ENCODE measurements around the gene BICD1. TPM values are rescaled to one million over a fixed set of nuclear protein-coding genes. Genes with fewer than 3 reads are reported as not detected.
"Not testable (repeated sequence)": the region's sequence is repeated elsewhere in the genome, so short reads cannot be mapped to it uniquely, and the experiment has no call there.

BICD1 gene
- total RNA-seq, 2 experiments from 2014 or later: 14.4 to 16.4 TPM

DNA sequence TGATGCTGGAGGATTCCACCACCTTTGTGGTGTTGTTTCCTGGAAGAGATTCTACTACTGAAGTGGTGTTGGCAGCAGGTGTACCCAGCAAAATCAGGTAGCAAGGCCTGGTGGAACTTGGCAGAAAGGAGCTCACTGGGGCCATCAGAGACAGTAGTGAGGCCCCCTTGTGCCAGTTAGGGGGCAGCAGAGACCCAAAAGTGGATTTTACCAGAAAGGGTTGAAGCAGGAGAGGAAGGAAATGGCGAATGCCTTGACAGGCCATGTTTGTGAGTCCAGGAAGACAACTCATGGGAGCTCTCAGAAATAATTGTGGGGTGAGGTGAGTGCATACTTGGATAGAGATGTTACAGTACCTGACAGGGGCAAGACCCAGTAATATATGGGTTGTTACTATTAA, 155.0 kb downstream of the BICD1 start:
- H3K4me1 Mint-ChIP-seq (ENCODE audit: low read depth): peaks cover 21% of the 10 kb centered on the region
- intact Hi-C loops (cut with micrococcal nuclease): loop anchor here (2.0 kb wide), 1 partner anchor 51 kb away; no protein-coding TSS in a partner anchor
- H3K27ac Mint-ChIP-seq: no peak overlapping the region
- H3K27me3 Mint-ChIP-seq (ENCODE audit: low read depth): no peaks in the 10 kb centered on the region
- CTCF ChIA-PET: interaction anchor here (0.5 to 1.2 kb wide), 4 partner anchors 9 to 594 kb away, joined by 3 to 4 read pairs (median 4); no protein-coding TSS in a partner anchor
- peaks cover 5% of the 10 kb centered on the region for H3K36me3 Mint-ChIP-seq (ENCODE audit: low read depth)
- no peak overlapping the region for H3K4me3 Mint-ChIP-seq
- DNase-seq: peak; percentile 46
- H3K9me3 Mint-ChIP-seq: peaks cover 3% of the 10 kb centered on the region

DNA sequence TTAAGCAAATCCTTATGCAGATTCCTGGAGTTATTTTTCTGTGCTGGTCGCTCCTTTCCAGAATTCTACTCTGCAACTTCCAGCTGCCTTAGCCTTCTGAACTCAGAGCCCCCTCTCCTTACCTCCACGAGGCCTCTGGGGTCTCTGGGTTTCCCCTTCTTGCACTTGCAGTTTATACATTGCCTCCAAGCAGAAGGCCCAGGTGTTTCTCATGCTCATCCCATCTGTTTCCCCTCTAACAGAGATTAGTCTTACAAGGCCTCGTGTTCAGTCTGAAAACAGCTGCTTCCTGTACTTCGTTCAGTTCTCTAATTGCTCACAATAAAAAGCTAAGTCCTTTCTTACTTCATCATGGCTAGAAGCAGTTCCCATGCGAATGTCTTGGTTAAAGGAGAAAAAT, 158.3 kb downstream of the BICD1 start:
- Mint-ChIP-seq H3K27ac (no peak overlapping the region), H3K4me1 (ENCODE audit: low read depth) (peaks cover 8% of the 10 kb centered on the region), H3K27me3 (ENCODE audit: low read depth) (no peaks in the 10 kb centered on the region), H3K4me3 (no peak overlapping the region), H3K36me3 (ENCODE audit: low read depth) (peaks cover 1% of the 10 kb centered on the region), H3K9me3 (no peaks in the 10 kb centered on the region)
- no peak for DNase-seq
- intact Hi-C loops (cut with micrococcal nuclease): no loop called here
- CTCF ChIA-PET: interaction anchor here (1.1 kb wide), 1 partner anchor 8 kb away, joined by 3 read pairs; no protein-coding TSS in a partner anchor

DNA sequence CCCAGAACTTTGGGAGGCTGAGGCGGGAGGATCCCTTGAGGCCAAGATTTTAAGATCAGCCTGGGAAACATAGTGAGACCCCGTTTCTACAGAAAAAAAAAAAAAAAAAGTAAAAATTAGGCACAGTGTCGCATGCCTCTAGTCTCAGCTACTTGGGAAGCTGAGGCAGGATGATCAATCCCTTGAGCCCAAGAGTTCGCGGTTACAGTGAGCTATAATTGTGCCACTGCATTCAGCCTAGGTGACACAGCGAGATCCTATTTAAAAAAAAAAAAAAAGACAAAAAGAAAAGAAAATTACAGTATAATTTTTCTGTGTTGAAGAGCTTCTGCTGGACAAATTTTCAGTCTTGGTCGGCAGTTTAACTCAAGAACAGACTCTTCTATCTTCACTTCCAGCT, 158.8 kb downstream of the BICD1 start:
- Mint-ChIP-seq H3K27me3 (ENCODE audit: low read depth) (no peaks in the 10 kb centered on the region), H3K9me3 (no peaks in the 10 kb centered on the region), H3K36me3 (ENCODE audit: low read depth) (no peaks in the 10 kb centered on the region), H3K27ac (no peak overlapping the region), H3K4me3 (no peak overlapping the region), H3K4me1 (ENCODE audit: low read depth) (peaks cover 8% of the 10 kb centered on the region)
- CTCF ChIA-PET: no interaction called here
- intact Hi-C loops (cut with micrococcal nuclease): no loop called here
- no peak for DNase-seq

DNA sequence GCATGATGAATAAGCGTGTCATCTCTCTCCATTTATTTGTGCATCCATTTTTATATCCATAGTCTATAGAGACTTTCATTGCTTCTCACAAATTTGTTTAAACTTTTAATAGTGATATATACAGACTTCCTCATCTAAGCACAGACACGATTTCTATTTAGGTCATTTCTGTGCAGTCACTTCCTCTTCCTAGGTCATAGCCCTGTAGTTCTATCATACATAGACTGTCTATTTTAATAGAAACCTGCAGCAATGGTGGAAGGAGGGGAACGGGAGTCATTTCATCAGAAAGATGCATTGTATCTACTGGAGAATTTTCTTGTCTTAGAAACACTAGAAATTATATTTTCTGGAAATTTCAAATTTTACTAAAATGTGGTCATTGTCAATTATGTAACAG, 159.3 kb downstream of the BICD1 start:
- Mint-ChIP-seq H3K27ac (no peak overlapping the region), H3K9me3 (no peaks in the 10 kb centered on the region), H3K4me1 (ENCODE audit: low read depth) (peaks cover 8% of the 10 kb centered on the region), H3K4me3 (no peak overlapping the region), H3K27me3 (ENCODE audit: low read depth) (no peaks in the 10 kb centered on the region), H3K36me3 (ENCODE audit: low read depth) (no peaks in the 10 kb centered on the region)
- CTCF ChIA-PET: no interaction called here
- DNase-seq: no peak
- intact Hi-C loops (cut with micrococcal nuclease): no loop called here

DNA sequence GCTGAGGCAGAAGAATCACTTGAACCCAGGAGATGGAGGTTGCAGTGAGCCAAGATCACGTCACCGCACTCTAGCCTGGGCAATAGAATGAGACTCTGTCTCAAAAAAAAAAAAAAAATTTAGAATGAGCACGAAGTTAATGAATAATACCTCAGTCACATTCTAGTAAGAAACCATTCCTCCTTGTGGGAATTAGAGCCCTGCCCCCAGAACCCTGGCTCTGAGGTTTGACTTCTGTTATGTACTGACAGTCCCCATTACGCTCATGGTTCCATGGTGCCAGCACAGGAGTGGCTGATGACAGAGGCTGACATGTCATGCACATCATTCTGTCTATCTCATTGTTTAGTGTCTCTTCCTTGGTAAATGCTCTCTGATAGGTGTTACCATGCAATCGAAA, 160.1 kb downstream of the BICD1 start:
- intact Hi-C loops (cut with micrococcal nuclease): no loop called here
- H3K27ac Mint-ChIP-seq: no peak overlapping the region
- H3K27me3 Mint-ChIP-seq (ENCODE audit: low read depth): no peaks in the 10 kb centered on the region
- H3K4me1 Mint-ChIP-seq (ENCODE audit: low read depth): peaks cover 5% of the 10 kb centered on the region
- H3K4me3 Mint-ChIP-seq: no peak overlapping the region
- H3K36me3 Mint-ChIP-seq (ENCODE audit: low read depth): no peaks in the 10 kb centered on the region
- no peaks in the 10 kb centered on the region for H3K9me3 Mint-ChIP-seq
- no peak for DNase-seq
- CTCF ChIA-PET: no interaction called here

DNA sequence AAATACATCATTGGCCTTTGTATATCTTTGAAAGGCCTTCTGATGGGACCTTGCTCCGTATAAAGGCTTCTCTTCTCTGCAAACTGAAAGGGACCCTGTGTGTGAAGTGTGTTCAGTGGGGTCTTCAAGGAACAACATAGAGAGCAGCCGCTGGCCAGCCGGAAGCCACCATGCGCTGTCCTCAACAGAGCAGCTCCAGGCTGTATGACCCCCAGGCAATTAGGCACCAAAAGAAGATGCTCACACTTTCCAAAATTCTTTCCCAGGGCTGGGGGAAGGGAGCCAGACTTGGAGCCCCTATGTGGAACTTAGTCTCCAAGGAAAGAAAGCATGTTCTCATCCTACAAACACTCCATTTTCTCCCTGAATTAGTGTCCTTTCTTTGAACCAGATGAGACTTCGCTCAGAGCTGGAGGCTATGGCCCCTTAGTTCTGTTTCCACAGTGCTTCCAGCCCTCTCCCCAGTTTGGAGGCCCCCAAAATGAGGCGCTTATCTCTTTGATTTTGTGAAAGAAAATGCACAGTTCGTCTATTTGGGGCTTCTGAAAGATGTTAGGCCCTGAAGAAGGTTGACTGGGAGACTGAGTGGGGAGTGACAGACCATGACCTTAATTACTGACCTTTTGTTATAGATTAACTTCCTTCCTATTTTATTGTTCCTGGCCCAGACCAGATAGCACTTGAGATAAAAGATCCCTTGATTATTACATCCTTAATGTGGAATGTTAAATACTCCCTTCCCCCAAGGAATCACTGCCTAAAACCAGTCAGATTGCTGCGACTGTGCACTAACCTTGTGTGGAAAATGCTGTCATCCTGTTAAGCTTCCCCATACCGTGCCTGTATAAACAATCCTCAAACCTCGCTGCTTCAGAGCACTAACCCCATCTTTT, 164.4 kb downstream of the BICD1 start:
- intact Hi-C loops (cut with micrococcal nuclease): loop anchor here (5.0 to 10.0 kb wide), 2 partner anchors 126 to 1196 kb away; partner anchors contain the start of genes DDX11 and FGD4
- H3K27me3 Mint-ChIP-seq (ENCODE audit: low read depth): no peaks in the 10 kb centered on the region
- H3K4me1 Mint-ChIP-seq (ENCODE audit: low read depth): peaks cover 19% of the 10 kb centered on the region
- no peaks in the 10 kb centered on the region for H3K9me3 Mint-ChIP-seq
- DNase-seq: no peak
- no peak overlapping the region for H3K4me3 Mint-ChIP-seq
- CTCF ChIA-PET: interaction anchor here (0.9 kb wide), 1 partner anchor 10 kb away, joined by 3 read pairs; no protein-coding TSS in a partner anchor
- no peaks in the 10 kb centered on the region for H3K36me3 Mint-ChIP-seq (ENCODE audit: low read depth)
- H3K27ac Mint-ChIP-seq: no peak overlapping the region

DNA sequence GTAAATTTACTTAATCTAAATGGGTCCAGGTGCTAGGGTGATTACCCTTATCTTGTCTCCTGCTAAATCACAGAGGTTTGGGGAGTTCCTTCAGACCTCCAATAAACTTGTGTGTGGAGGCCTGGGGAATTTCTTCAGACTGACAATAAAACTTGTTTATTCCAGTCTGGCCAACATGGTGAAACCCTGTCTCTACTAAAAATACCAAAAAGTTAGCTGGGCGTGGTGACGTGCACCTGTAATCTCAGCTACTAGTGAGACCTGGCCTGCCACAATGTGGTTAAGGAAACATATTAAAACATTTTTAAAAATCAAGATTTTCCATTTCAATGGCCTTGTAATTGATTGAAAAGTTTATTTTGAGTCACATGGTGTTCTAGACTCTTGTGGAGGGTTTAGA, 165.8 kb downstream of the BICD1 start:
- Mint-ChIP-seq H3K9me3 (no peaks in the 10 kb centered on the region), H3K4me1 (ENCODE audit: low read depth) (peaks cover 19% of the 10 kb centered on the region), H3K27ac (no peak overlapping the region), H3K27me3 (ENCODE audit: low read depth) (no peaks in the 10 kb centered on the region), H3K4me3 (no peak overlapping the region), H3K36me3 (ENCODE audit: low read depth) (no peaks in the 10 kb centered on the region)
- intact Hi-C loops (cut with micrococcal nuclease): loop anchor here (1.0 to 10.0 kb wide), 5 partner anchors 14 to 1198 kb away; partner anchors contain the start of genes BICD1, DDX11, DNM1L and FGD4
- CTCF ChIA-PET: no interaction called here
- DNase-seq: no peak

DNA sequence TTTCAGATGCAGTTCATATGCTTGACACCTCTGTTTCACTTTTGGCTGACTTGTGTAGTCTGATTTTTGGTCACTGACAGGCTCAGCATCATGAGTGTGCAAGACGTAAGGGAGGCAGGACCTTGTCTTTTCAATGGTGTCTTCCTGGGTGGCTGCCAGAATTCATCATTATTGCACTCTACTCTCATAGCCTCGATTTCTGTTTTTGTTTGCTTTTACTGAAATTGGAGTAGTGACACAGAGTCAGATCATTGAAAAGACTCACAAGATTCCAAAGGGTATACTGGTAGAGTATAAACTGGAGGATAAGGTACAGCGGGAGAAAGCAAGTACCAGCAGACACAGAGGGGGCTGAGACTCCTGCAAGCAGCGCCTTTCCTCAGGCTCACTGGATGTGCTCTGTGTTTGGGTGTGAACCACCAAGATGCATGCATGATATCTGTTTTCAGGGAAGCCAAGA, 166.4 kb downstream of the BICD1 start:
- CTCF ChIA-PET: interaction anchor here (0.6 kb wide), 1 partner anchor 9 kb away, joined by 3 read pairs; no protein-coding TSS in a partner anchor
- Mint-ChIP-seq H3K27ac (peak overlapping the region; percentile 91), H3K27me3 (ENCODE audit: low read depth) (no peaks in the 10 kb centered on the region), H3K9me3 (no peaks in the 10 kb centered on the region), H3K4me1 (ENCODE audit: low read depth) (peaks cover 19% of the 10 kb centered on the region), H3K4me3 (peak overlapping the region; percentile 61), H3K36me3 (ENCODE audit: low read depth) (no peaks in the 10 kb centered on the region)
- intact Hi-C loops (cut with micrococcal nuclease): loop anchor here (1.0 to 10.0 kb wide), 7 partner anchors 124 to 1198 kb away; partner anchors contain the start of genes BICD1, DDX11, DNM1L and FGD4
- peak; percentile 71 for DNase-seq

DNA sequence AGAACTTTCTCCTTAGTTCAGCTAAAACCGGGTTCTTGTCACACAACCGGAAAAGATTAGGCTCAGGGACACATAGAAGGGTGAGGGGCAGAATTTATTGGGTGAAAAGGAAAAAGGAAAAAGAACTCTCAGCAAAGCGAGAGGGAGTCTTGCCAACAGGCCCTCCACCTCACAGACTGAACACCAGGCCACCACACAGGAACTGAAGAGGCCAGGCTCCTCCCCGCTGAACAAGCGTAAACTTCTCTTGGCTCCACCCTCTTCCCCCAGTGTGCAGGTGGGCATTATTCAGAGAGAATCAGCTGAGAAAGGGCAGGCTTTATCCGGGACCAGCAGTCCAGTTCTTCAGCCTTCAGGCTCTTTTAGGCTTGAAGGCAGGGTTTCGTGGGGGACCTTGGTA, 167.1 kb downstream of the BICD1 start:
- Mint-ChIP-seq H3K27me3 (ENCODE audit: low read depth) (no peaks in the 10 kb centered on the region), H3K4me3 (peak overlapping the region; percentile 58), H3K4me1 (ENCODE audit: low read depth) (peaks cover 19% of the 10 kb centered on the region), H3K27ac (peak overlapping the region; percentile 91), H3K36me3 (ENCODE audit: low read depth) (no peaks in the 10 kb centered on the region), H3K9me3 (no peaks in the 10 kb centered on the region)
- DNase-seq: peak; percentile 70
- intact Hi-C loops (cut with micrococcal nuclease): loop anchor here (1.0 to 10.0 kb wide), 7 partner anchors 124 to 1199 kb away; partner anchors contain the start of genes BICD1, DDX11, DNM1L and FGD4
- CTCF ChIA-PET: interaction anchor here (0.6 kb wide), 1 partner anchor 9 kb away, joined by 3 read pairs; no protein-coding TSS in a partner anchor

DNA sequence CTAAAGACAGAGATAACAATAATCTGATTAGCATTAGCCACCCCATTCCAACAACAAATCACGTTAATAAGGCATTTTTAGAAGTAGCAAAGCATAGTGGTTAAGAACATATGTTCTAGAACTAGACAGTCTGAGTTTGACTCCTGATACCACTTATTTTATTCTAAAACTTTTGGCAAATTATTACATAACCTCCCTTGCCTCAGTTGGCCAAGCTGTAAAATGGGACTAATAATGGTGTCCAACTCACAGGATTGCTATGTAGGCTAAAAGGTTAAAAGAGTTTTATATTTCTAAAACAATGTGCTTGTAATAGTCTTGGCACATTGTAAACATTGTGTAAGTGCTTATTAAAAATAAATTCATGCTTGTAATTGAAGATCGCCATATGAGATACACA, 168.0 kb downstream of the BICD1 start:
- CTCF ChIA-PET: no interaction called here
- H3K27ac Mint-ChIP-seq: no peak overlapping the region
- H3K36me3 Mint-ChIP-seq (ENCODE audit: low read depth): no peaks in the 10 kb centered on the region
- no peak overlapping the region for H3K4me3 Mint-ChIP-seq
- H3K9me3 Mint-ChIP-seq: no peaks in the 10 kb centered on the region
- DNase-seq: no peak
- intact Hi-C loops (cut with micrococcal nuclease): loop anchor here (5.0 to 10.0 kb wide), 2 partner anchors 123 to 1200 kb away; partner anchors contain the start of genes DDX11 and FGD4
- H3K27me3 Mint-ChIP-seq (ENCODE audit: low read depth): no peaks in the 10 kb centered on the region
- H3K4me1 Mint-ChIP-seq (ENCODE audit: low read depth): peaks cover 19% of the 10 kb centered on the region

DNA sequence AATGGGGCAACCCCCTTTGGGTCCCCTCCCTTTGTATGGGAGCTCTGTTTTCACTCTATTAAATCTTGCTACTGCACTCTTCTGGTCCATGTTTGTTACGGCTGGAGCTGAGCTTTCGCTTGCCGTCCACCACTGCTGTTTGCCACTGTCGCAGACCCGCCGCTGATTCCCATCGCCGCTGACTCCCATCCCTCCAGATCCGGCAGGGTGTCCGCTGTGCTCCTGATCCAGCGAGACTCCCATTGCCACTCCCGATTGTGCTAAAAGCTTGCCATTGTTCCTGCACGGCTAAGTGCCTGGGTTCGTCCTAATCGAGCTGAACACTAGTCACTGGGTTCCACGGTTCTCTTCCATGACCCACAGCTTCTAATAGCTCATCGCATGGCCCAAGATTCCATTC, 168.9 kb downstream of the BICD1 start:
- not testable (repeated sequence) for H3K9me3 Mint-ChIP-seq; H3K4me3 Mint-ChIP-seq; H3K27ac Mint-ChIP-seq; H3K36me3 Mint-ChIP-seq (ENCODE audit: low read depth); H3K27me3 Mint-ChIP-seq (ENCODE audit: low read depth); DNase-seq
- intact Hi-C loops (cut with micrococcal nuclease): loop anchor here (10.0 kb wide), 1 partner anchor 1201 kb away; the partner anchor contains the start of gene DDX11
- CTCF ChIA-PET: interaction anchor here (1.0 kb wide), 1 partner anchor 213 kb away, joined by 4 read pairs; no protein-coding TSS in a partner anchor
- peaks cover 19% of the 10 kb centered on the region for H3K4me1 Mint-ChIP-seq (ENCODE audit: low read depth)

DNA sequence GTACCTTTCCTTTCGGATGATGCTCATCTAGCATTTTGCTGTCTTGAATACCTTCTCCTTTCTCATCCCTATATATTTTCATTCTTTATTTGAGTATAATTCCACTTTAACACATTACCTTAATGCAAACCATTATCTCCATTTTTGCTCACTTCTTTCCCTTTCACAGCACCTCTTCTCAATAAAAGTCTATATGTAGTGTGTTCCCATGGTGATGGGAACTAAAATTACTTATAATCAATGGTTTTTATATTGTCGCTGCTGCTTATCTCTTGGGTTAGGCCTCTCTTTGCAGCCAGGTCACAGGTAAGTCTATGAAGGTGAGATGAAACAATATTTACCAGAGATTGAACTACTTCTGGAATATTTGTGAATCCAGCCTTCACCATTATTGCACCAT, 171.1 kb downstream of the BICD1 start:
- no peak overlapping the region for H3K27ac Mint-ChIP-seq
- H3K36me3 Mint-ChIP-seq (ENCODE audit: low read depth): no peaks in the 10 kb centered on the region
- H3K4me1 Mint-ChIP-seq (ENCODE audit: low read depth): peaks cover 13% of the 10 kb centered on the region
- no peaks in the 10 kb centered on the region for H3K27me3 Mint-ChIP-seq (ENCODE audit: low read depth)
- H3K9me3 Mint-ChIP-seq: no peaks in the 10 kb centered on the region
- H3K4me3 Mint-ChIP-seq: no peak overlapping the region
- no peak for DNase-seq
- intact Hi-C loops (cut with micrococcal nuclease): loop anchor here (10.0 kb wide), 1 partner anchor 1203 kb away; the partner anchor contains the start of gene DDX11
- CTCF ChIA-PET: interaction anchor here (0.6 to 1.0 kb wide), 3 partner anchors 12 to 685 kb away, joined by 3 to 4 read pairs (median 3); no protein-coding TSS in a partner anchor

Measured in activated naive CD4-positive, alpha-beta T cell treated with anti-CD3 and anti-CD28 coated beads for 36 hours (primary cell).